Retina (tissue), 1 donor: ENCODE results near the gene EEF1AKMT2.
A peak's percentile ranks its signal among the peaks of the same experiment; 100 is the strongest.
"Not testable (repeated sequence)": the region's sequence is repeated elsewhere in the genome, so short reads cannot be mapped to it uniquely, and the experiment has no call there.

ENCODE experiments used
- DNase-seq: peaks from one replicate; pipeline ENCODE4 v3.0.0-alpha.2; 2016

Gene EEF1AKMT2

DNA sequence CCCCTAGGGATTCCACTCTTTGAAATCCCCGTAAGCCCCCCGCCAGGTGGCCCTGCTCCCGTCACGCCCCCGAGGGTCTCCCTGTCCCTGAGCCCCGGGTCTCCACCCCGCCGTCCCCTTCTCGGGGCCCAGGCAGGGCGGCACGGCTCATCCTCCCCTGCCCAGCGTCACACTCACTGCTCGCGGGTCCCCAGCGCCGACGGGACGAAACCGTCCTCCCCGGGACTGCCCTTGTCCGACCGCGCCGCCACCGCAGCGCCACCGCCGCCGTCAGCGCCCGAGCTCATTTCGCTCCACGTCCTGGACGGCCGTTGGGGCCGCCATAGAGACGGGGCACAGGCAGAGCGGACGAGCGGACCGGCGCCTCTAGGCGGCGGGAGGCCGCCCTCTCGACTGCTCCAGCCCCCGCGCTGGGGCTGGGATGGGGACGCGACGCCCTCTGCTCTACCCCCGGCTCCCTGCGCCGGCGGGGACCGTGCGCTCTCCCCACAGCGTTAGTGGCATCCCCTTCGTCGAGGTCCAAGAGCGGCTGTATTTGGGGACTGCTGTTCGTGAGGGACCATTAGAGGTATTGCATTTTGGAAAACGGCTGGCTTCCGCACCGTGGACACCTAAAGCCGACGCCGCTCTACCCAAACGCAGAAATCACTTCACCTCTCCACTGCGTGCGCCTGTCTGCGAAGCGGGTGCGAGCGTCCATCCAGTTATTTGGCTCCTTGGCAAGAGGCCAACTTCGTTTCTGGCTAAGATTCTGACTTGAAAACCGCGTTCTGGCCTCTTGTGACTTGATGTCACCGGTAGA lies at the start of gene EEF1AKMT2:
EEF1AKMT2 (minus strand) TSS at position 341 of the 802 bp plus-strand sequence; CDS start at position 287, 54 bp downstream.
- peak; percentile 99 for DNase-seq

DNA sequence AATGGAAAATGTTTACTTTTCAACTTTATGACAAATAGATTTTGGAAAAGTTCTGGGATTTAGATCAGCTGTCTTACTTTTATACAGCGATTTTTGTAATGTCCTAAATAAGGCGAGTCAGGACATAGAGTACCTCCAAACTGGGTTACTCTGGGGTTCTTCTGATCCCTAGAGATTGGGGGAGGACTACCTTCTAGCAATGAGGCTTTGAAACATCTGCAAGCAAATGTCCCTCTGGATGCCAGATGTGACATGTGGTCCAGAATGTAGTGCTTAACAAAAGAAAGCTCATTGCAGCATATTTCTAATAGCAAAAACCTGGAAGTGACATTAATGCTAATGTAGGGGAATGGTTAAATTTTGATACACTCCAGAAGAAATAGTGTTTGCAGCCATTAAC lies 46.0 kb upstream of the EEF1AKMT2 start:
- no peak for DNase-seq

DNA sequence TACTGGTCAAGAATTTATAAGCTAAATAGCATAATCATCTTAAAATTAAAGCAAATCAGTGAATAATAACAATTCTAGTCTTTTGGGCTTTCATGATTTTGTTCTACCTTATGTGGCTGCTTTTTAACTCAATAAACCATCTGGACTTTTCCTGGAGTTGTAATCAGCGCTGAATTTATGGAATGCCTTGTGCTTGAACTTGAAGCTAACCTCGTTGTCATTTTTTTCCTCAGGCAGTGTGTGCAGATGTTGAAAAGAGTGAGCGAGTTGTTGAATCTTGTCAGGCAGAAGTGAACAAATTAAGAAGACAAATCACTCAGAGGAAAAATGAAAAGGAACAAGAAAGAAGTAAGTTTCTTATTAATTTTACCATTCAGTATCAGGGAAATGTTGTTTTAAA lies 39.4 kb upstream of the EEF1AKMT2 start:
- no peak for DNase-seq

DNA sequence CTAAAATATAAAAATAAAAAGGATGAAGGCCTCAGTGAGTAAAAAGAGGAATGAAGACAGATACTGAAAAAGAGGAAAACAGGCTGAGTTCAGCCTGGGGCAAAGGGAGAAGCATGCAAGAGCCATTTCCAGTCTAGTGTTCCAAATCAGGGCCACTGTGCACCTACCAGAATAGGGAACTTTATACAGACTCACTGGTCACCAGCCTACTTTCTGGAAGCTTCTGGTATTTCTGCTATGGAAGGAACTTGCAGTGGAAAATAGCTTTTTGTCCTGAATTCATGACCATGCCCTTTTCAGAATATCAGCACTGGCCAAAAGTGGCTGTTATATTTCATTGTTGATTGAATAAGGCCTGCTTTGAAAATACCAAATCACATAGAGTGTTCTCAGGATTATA lies 38.8 kb upstream of the EEF1AKMT2 start:
- no peak for DNase-seq

DNA sequence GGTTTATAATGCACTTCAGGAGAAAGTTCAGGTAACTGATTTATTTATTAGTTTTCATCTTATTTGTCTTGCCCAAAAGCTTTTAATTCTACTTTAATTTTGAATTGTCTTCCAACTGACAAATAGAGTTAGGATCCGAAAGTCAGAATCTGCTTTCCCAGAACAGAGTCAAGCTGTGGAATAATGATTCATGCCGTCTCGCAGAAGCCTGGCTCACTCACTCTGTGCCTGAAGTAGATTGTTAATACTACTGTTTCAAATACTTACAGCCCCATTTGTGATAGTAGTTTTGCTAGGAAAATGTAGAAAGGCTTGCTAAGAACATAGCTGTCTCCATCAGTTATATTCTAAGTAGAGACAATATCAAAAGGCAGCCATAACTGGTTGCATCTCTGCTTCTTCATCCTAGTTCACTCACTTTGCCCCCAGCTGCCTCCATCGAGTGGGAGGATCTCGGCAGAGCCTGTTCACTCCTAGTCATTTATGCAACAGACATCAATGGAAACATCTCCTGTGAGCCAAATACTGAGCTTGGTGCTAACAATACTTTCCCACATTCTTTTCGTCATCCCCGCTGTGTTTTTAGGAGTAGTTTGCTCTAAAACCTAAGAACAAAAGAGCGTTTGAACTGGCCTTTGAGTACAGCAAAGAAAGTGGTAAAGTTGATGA lies 37.9 kb upstream of the EEF1AKMT2 start:
- no peak for DNase-seq

DNA sequence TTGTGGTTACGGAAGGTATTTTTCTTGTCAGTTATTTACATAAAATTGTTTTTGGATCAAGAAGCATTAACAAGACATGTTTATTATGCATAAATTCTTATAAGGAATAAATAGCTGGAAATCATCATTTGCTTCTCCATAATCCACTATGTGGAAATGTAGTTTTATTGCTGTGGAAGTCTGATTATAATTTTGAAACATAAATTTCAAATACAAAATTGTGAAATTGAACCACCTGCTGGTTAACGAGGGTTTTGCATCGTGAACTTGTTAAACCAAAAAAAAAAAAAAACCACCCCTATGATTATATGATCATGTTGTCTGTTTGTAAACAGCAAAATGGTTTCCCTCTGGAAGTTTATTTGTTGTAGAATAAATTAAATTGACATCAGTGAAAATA lies 35.8 kb upstream of the EEF1AKMT2 start:
- DNase-seq: no peak

DNA sequence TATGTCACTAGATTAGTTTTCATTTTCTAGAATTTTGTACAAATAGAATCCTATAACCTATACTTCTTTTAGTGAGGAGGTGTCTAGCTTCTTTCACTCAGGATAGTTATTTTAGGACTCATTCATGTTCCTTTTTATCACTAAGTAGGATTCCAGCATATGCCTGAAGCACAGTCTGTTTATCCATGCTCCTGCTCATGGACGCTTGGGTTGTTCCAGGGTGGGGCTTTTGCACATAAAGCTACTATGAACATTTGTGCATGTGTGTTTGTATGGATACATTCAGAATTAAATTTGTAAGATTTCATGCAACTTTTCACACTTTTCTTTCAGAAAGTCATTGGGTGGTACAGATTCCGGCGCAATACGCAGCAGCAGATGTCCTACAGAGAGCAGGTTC lies 34.6 kb upstream of the EEF1AKMT2 start:
- DNase-seq: no peak

DNA sequence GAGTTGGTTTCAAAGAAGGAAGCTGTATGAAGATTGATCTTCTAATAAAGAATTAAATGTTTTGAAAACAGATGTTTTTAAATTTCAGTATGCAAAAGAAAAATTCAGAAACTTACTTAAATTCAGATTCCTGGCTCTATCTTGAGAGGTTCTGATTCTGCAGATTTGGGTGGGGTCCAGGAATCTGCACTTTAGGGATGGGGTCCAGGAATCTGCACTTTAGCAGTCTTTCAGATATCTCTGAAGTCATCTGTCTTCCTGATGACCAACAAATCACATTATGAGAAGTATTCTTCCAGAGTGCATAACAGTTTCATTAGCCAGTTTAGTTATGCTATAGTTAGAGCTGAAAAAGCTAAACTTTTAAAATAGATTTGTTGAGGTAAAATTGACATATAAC lies 34.0 kb upstream of the EEF1AKMT2 start:
- DNase-seq: no peak

DNA sequence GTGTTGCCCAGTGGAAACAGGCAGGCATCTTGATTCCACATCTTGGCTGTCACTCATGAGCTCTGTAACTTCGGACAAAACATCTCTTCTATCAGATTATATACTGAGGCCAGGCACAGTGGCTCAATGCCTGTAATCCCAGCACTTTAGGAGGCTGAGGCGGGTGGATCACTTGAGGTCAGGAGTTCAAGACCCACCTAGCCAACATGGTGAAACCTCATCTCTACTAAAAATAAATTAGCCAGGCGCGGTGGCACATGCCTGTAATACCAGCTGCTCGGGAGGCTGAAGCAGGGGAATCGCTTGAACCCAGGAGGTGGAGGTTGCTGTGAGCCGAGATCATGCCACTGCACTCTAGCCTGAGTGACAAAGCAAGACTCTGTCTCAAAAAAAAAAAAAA lies 33.2 kb upstream of the EEF1AKMT2 start:
- not testable (repeated sequence) for DNase-seq

DNA sequence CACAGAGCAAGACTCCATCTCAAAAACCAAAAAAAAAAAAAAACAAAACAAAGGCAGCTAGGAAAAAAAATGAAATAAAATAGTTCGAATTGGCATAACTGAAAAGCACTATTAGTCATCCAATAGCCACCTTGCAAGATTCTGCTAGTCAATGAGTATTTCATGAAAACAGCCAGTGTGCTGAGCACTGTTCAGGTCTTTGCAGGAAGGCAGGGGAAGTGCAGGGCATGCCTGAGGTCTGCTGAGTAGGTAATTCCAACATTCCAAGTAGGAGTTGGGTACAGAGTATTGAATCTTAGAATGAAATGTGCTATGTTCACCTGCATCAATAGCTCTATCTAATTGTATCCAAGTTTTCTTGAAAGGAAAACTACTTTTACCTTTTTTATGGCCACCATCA lies 32.8 kb upstream of the EEF1AKMT2 start:
- DNase-seq: no peak

DNA sequence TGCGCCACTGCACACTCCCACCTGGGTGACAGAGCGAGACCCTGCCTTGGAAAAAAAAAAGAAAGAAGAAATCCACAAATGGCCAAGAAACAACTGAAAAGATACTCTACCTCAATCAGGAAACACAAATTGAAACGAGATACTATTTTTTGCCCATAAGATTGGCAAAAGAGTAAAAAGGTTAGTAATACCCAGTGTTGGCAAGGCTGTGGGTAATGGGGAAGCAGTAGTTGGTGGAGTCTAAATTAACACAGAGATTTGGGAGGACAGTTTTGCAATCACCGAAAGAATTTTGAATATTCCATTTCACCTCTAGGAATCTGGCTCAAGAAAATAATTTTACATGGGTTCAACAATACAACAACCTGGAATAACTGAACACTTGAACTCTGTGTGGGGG lies 29.8 kb upstream of the EEF1AKMT2 start:
- DNase-seq: no peak

DNA sequence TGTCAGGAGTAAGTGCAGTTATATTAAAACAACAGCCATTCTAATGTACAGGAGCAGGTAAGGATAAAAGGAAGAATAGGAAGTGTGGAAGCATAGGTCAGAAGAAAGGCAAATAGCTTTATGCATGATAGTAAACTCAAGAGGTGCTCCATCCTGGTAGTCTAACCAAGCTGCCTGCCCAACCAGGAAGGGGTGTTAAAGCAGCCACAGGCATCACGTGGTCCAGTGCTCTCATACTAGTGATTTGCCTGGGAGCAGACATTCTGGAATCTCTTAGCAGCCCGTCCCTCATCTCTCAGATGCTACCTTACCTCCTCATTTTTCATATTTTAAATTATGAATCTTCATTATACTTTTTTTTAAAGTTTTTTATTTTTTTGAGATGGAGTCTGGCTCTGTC lies 28.4 kb upstream of the EEF1AKMT2 start:
- DNase-seq: no peak

DNA sequence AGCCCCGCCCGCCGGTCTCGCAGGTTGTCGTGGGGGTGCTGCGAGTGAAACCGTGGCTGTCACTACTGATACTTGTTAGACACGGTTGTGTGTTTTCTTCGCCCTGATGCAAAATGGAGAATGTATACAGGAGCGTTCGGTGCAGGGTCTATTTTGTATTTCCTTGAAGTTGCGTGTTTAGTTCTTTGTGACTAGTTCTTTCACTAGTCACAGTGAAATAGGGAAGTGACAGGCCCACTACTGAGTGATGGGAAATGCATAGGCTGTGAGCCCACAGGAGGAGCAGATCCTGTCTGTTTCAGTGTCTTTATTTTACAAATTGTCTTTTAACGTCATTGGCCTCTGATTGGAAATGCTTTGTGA lies 10.6 kb upstream of the EEF1AKMT2 start:
- no peak for DNase-seq

DNA sequence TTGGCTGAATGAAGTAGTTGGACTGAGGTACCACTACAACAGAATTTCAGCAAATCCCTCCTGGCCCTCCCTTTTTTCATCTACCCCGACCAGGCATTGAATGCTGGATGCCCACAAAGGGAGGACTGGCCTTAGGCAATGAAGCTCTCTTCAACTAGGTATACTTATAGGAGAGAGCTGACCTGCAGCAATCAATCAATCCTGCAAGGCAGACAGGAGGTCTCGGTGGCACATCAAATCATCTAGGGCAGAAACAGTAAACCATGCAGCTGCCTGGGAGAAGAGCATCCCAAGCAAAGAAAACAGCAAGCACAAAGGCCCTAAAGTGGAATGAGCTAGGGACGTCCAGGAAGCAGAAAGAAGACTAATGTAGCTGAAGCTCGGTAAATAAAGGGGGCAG lies 7.5 kb upstream of the EEF1AKMT2 start:
- DNase-seq: no peak

DNA sequence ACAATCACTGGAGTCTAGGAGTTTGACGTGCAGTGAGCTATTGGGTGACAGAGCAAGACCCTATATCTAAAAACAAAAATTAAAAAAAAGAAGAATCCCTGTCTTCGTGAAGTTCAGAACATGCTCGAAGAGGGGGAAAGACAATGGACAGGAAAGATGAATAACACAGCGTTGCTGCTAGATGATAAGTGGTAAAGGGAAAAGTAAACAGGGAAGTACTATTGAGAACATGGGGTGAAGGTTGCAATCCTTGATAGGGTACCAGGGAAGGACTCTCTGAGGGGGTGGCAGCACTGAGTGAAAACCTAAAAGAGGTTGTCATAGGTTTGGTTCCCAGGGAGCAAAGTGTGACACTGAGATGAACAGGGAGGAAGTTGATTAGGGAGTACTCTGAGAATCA lies 7.1 kb upstream of the EEF1AKMT2 start:
- no peak for DNase-seq

DNA sequence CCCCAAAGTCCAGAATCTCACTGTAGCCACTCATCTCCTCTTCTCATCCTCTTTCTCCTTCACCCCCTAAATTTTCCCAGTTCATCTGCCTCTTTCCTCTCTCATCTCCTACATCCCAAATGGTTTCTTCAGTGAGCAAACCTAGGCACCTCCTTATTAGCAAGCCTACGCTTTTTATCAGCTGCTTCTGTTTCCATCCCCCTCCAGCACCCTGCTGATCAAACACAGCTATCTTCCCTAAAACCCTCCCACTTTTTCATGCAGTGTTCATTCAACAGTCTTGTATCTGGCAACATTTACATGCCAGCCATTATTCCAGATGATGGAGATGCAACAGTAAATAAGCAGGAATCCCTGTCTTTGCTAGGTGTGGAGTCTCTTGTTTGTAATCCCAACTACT lies 6.7 kb upstream of the EEF1AKMT2 start:
- no peak for DNase-seq

DNA sequence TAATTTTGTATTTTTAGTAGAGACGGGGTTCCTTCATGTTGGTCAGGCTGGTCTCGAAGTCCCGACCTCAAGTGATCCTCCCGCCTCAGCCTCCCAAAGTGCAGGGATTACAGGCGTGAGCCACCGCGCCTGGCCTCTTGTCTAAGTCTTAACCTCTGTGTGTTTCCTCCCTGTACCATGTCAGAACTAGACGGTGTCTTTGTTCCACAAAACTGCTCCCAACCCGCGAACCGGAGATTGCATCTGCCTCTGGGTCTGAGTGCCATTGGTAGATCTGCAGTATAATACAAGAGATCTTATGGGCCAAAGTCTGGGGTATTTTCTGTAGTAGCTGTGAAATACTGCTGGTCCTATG lies 1.3 kb upstream of the EEF1AKMT2 start:
- DNase-seq: no peak

DNA sequence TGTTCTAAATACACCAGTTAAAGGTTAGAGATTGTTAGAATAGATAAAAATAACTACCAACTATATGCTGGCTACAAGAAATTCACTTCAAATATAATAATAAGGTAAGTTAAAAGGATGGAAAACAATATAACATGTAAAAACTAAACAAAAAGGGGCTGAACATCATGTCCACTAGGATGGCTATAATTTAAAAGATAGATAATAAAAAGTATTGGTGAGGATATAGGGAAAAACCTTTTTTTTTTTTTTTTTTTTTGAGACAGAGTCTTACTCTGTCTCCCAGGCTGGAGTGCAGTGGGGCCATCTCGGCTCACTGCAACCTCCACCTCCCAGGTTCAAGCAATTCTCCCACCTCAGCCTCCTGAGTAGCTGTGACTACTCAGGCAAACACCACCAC lies 8.8 kb downstream of the EEF1AKMT2 start:
- DNase-seq: not testable (repeated sequence)

DNA sequence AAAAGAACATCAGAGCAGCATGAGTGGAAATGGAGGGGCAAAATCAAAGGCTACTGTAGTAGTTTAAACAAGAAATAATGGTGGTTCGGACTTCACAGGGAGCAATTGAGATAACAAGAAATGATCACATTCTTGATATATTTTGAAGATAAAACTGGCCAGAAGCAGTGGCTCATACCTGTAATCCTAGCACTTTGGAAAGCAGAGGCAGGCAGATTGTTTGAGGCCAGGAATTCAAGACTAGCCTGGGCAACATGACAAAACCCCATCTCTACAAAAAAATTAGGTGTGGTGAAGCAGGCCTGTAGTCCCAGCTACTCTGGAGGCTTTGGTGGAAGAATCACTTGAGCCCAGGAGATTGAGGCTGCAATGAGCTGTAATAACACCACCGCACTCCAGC lies 22.9 kb downstream of the EEF1AKMT2 start:
- no peak for DNase-seq

DNA sequence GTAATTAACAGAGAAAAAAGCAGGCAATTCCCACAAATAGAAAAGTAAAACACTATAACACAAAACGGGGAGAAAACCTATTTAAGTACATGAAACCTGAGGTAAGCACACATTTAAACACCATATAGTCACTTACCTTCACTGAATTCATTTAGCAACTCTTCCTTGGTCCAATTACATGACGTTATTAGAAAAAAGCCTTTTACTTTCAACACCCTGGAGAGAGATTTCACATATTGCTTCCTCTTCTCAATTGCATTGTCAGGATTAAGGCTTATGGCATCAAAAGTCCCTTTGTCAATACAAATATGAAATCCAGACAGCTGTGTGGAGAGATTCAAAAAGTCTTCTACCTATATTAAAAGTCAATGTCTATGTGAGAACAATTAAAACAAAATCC lies 26.4 kb downstream of the EEF1AKMT2 start:
- DNase-seq: no peak

DNA sequence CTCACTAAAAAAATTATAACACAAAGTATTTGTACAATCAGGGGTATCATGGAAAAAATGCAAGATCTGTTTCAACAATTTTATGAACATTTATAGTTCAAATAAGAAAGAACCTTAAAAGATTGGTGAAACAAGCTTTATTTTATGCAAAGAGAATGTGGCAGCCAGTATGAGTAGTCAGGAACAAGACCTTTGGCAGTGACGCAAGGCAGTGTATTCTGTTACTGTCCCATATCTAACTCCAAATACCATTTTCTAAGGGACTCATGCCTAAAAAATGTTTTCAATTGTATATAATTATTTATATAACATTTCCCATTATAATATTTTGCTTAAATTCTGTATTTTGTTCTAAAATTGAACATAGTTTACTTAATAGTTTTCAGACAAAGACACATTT lies 28.4 kb downstream of the EEF1AKMT2 start:
- no peak for DNase-seq

DNA sequence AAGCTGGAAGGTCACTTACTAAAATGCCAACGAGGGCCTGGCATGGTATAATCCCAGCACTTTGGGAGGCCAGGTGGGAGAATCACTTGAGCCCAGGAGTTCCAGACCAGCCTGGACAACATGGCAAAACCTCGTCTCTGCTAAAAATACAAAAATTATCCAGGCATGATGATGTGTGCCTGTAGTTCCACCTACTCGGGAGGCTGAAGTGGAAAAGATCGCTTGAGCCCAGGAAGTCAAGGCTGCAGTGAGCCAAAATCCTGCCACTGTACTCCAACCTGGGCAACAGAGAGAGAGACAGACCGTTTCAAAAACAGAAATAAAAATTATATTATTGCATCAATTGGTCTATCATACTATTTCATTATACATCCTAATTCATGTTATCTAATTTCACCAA lies 29.4 kb downstream of the EEF1AKMT2 start:
- no peak for DNase-seq

DNA sequence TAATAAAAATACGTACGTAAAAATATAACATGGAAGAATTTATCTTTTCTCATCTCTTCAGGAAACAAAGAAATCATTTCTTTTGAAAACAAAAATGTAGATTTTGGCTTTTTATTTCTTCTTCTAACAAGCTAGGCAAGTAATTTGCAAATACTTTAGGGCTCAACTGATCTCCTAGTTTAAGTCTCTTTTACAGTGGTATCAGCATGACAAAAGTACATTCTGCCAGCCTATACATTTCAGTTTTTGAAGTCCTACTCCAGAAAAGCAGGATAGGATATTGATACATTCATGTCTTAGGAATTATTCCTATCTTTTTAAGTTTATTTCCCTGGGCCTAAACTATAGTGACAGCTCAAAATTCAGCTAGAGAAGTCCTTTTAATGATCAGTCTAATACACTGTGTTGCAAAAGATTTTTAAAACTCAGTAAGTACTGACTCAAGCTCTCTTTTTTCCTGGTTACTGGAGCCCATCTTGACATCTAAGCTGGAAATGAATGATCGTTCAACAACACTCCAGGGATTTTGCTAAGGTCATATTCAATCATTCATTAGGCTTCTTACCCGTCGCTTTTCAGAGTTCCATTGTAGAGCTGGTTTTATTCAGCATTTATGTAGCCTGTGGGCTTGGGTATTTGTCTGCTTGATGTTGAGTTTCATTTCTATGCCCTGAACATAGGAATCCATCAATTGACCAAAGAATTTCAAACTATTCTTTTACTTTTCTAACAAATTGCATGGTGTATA lies 35.4 kb downstream of the EEF1AKMT2 start:
- DNase-seq: no peak

DNA sequence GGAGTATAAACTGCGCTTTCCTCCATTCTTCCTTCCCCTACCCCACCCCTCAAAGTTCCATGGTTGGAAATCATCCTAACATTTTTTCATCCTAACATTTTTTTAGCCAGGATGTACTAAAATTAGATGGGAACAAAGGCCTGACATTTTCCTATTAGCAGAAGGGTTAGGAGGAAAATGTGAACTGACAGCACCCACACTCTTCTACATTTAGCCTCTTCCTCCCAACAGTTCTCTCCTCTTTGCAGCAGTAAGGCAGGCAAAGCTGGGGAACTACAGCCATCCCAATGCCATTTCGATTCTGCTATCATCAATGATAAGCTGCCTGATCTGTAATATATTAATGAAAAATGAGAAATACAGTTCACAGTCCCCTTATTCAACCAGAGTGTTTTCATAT lies 36.1 kb downstream of the EEF1AKMT2 start:
- no peak for DNase-seq
